ENCODE results near the gene NDUFS8. TPM values are rescaled to one million over a fixed set of nuclear protein-coding genes. Genes with fewer than 3 reads are reported as not detected.

Gene NDUFS8
- total and polyA plus RNA-seq, 2 of the 4 experiments (the other 2 are of a cell fraction) = 85.9 to 131 TPM

- peaks cover 71% of the 10 kb centered on the region for H3K36me3 ChIP-seq (ENCODE audit: control insufficient read depth, insufficient read depth, low read length)
- H2BK15ac ChIP-seq (ENCODE audit: low read depth, low read length) = no peak overlapping the region
- no peaks in the 10 kb centered on the region for H3K9me1 ChIP-seq (ENCODE audit: insufficient read depth, low read length)
- no peak overlapping the region for H3K23ac ChIP-seq (ENCODE audit: low read depth, low read length)
- H2AFZ ChIP-seq (replicated peaks; ENCODE audit: low read length, poor library complexity) = no peak overlapping the region
- ChIA-PET POLR2A (ENCODE audit: unreplicated experiment) (no interaction called here), CTCF (no interaction called here)
- H2AK5ac ChIP-seq (ENCODE audit: low read depth, low read length) = no peak overlapping the region
- H4K91ac ChIP-seq (ENCODE audit: insufficient read depth, low read depth, low read length) = no peak overlapping the region
- no peak overlapping the region for H3K14ac ChIP-seq (replicated peaks; ENCODE audit: low read depth, low read length)
- in situ Hi-C loops (cut with MboI; ENCODE audit: low sequenced_read_pairs) (no loop called here), dilution Hi-C loops (cut with HindIII; ENCODE audit: low sequenced_read_pairs, unreplicated experiment) (no loop called here), intact Hi-C loops (cut with micrococcal nuclease) (no loop called here)
- no peak overlapping the region for H3K4me2 ChIP-seq (ENCODE audit: low read depth, low read length)
- H4K20me1 ChIP-seq (ENCODE audit: insufficient read depth, low read length) = no peaks in the 10 kb centered on the region; the same call in none of the 2 replicates
- H4K5ac ChIP-seq (ENCODE audit: low read depth, low read length) = no peak overlapping the region
- no peak overlapping the region for H3K4me3 ChIP-seq (ENCODE audit: insufficient read depth, low read depth, low read length)
- no peaks in the 10 kb centered on the region for H3K27me3 ChIP-seq (ENCODE audit: control insufficient read depth, insufficient read depth, low read length)
- H3K56ac ChIP-seq (ENCODE audit: extremely low read depth, insufficient read depth, low read length) = no peak overlapping the region
- no peak overlapping the region for H2AK9ac ChIP-seq (replicated peaks; ENCODE audit: low read depth, low read length, poor library complexity)
- H4K8ac ChIP-seq (ENCODE audit: low read depth in 2 of 2, low read length in 2 of 2) = no peak overlapping the region
- no peak overlapping the region for H2BK20ac ChIP-seq (ENCODE audit: low read depth, low read length)
- H2BK120ac ChIP-seq (ENCODE audit: low read depth, low read length) = no peak overlapping the region
- WGBS, 2 experiments (ENCODE audit: extremely low coverage in 2 of 2, insufficient read length in 1 of 2) = 91% methylated on average over 9 of the region's 35 CpGs; no CpG with 5 or more reads in 1 of the 2 experiments
- no peak overlapping the region for H3K4ac ChIP-seq (ENCODE audit: low read depth, low read length)
- TF ChIP-seq SMC3 (IDR thresholded peaks at IDR 0.05; ENCODE audit: low read depth, low read length) (no peak), MAFK (IDR thresholded peaks at IDR 0.05; ENCODE audit: low read depth, low read length) (no peak), RFX5 (IDR thresholded peaks at IDR 0.05; ENCODE audit: low read depth, low read length) (no peak), CHD1 (IDR thresholded peaks at IDR 0.05; ENCODE audit: low read depth, low read length) (no peak), NFE2L2 (IDR thresholded peaks at IDR 0.05; ENCODE audit: low read depth, low read length) (no peak)
- DNase-seq (no peak), ATAC-seq (ENCODE audit: low read depth) (no peak)
- H2BK5ac ChIP-seq (ENCODE audit: low read depth, low read length, poor library complexity, severe bottlenecking) = no peak overlapping the region
- H3K27ac ChIP-seq (ENCODE audit: insufficient read depth, low read length) = no peak overlapping the region
- no peak overlapping the region for H3K9ac ChIP-seq (ENCODE audit: low read depth, low read length)
- no peak overlapping the region for H3K18ac ChIP-seq (ENCODE audit: low read depth, low read length)
- no peaks in the 10 kb centered on the region for H3K4me1 ChIP-seq (ENCODE audit: control insufficient read depth, insufficient read depth, low read length)
- H3K79me1 ChIP-seq (ENCODE audit: low read depth in 1 of 2, low read length in 2 of 2) = peaks cover 0 to 14% of the 10 kb centered on the region in 2 experiments; a peak in 3 of 4 replicates
- H3K9me3 ChIP-seq (ENCODE audit: control insufficient read depth, insufficient read depth, low read length) = no peaks in the 10 kb centered on the region
- BruUV-seq (replicated peaks) = no TSS peak
These were observed 18.4 kb downstream of the NDUFS8 start for GRCh38 chr11:68048681-68049508.
